NCI-H345 treated with DMSO at 0.1 percent for 48 hours (cell line): ENCODE data around the gene RAB34.
A peak's percentile ranks its signal among the peaks of the same experiment; 100 is the strongest.

ENCODE experiments used
- DNase-seq: peaks from one replicate; lab custom pipeline; 2025; ENCODE audit not compliant: unreplicated experiment; lab: John Stamatoyannopoulos, UW

The RAB34 gene

DNA sequence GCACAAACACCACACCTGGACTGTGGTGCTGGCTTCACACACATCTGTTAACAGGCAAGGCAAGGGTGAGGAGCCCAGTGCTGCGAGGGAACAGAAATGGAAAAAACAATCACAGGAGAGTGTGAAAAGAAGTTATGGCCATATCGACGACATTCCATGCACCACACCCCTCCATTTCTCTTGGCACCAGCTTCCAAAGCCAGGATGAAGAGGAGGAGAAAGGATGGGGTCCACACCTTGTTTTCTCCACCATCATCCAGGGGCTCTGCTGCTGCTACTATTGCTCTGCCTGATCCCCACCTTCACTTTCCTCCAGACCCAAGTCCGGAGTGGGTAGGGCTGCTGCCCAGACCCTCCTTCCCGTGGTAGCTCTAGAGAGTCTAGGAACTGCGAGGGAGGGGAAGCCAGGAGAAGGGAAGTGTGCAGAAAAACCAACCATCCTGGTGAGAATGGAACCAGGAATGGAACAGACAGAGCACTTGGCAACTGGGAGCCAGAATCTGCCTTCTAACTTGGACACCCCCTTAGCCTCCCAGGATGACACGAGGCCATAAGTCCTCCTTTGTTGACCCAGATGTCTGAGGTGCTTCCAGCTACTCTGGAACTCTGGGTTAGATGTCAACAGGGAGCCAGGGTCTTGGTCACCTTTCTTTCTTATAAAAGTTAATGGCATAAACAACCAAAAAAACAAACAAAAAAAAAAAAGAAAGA lies 4.8 kb downstream of the RAB34 start:
- no peak for DNase-seq

DNA sequence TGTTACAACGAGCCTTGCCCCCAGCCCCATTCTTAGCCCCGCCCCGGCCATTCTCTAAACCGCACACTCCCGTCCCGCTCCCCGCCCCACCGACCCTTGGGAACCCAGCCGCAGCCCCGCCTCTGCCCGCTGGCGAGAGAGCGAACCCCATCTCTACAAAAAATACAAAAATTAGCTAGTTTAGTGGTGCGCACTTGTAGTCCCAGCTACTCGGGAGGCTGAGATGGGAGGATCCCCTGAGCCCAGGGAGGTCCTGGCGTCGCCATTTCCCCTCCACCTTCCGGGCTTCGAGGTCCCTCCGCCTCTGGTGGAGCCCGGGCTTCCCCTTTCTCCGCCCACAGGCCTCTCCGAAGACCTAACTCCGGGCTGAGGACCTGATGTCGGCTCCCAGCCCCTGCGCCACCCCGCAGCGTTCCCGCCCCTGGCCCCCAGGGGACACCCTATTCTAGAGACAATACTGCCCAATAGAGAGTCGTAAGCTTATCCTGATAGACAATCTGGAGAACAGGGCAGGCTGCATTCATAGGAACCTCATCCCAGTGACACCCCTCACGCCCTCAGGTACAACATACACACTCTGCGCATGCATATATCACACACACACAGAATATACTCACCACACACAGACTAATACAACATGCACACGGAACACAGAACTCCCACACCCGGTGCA lies 5.5 kb downstream of the RAB34 start:
- peak; percentile 26 for DNase-seq

DNA sequence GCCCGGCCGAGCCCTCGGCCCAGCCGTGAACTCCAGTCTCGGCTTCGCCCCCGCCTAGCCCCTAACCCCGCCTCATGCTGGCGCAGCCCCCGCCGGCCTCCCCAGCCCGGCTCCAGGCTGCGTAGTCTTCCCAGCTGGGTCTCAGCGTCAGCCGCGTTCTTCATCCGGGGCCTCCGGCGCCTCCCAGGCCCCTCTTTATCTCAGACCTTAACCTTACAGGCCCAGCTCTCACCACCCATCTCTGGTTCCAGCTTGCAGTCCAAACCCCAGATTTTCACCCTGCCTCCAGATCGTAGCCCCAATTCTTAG lies 6.0 kb downstream of the RAB34 start, which contains the start of gene PROCA1:
PROCA1 (minus strand) TSS at position 166 of the 309 bp plus-strand sequence. CDS start 228 bp downstream, outside the sequence.
- no peak for DNase-seq

DNA sequence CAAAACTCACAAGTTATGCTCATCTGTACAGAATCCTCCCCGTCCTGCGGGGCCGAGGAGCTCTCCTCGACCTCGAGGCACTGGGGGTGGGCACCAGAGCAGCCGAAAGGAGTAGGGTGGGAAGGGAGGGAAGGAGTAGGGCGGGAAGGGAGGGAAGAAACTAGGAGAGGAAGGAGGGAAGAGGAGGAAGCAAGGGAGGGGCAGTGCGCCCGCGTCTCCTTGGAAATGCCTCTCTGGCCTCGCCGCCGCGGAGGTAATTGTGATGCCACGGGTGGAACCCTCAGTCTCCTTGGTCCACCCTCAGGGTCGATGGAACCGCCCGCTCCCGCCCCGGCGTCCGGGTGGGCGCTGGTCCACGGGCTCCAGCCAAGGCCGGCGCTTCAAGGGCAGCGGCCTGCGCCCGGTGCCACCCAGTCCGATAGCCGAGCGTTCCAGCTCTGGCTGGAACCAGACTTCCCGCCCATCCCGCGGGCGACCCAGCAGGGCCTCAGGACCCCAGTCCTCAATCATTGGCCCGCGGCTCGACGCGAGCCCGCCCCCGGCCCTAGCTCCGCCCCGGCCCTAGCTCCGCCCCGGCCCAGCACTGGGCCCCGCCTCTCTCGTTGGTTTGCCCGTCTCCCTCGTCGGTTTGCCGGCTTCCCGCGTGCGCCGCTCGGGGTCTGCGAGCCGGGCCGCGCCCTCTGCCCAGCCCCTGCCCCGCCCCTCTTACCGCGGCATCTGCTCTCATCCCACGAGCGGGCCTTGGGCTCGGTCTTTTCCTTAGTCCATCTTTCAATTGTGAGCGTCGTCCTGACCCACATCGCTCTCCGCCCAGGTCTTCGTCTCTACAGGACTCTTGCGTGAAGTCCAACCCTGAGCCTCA lies 6.6 kb downstream of the RAB34 start:
- peak; percentile 92 for DNase-seq

DNA sequence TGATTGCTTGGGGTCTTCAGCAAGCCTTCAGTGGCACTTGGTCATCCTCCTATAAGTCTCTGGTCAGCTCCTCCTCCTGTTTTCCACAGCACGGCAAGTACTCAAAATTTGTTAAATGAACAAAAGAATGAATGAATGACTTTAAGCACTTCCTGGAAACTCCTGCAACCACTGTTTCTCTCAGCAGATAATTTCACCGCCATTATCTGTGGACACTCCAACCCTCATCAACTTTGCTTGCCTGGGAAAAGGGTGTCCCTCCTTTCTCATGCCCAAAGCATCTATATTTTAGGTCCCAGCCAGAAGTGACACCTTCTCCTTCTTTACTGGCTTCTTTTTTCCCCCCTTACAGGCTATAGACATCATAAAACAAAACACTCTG lies 10.3 kb downstream of the RAB34 start:
- DNase-seq, result no peak

DNA sequence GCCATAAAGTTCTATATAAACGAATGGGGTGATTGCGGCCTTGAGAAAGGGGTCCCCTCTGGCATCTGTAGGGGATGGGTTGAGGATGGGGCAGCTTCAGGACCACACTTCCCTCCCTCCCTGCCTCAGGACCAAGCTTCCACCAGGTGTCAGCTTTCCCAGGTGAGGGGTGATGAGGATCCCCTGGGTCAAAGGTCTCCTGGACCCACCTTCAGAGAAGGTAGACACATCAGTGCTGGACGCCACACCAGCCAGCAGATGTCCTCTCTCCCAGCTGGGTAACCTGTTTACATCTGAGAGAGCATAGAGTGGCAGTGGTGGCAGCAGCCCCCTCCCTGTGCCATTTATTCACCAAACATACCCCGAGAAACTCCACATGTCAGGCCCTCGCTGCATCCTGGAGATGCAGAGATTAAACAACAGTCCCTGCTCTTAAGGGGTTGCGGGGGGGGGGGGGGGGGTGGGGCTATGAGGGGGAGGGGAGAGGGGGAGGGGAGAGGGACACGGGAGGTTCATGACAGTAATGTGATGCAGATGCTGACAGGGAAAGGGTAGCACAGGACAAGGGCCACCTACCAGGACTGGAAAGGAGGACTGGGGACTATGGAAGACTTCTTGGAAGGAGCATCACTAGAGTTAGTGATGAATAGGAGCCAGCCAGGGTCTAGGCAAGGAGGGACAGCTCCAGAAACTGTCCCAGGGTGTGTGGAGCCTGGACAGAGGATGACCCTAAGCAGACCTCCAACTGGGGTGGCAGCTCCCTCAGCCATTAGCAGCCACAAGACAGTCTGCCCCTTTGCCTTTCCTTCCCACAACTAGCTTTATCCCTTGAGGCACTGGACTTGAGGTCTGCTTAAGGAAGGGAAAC lies 11.0 kb downstream of the RAB34 start:
- no peak for DNase-seq

DNA sequence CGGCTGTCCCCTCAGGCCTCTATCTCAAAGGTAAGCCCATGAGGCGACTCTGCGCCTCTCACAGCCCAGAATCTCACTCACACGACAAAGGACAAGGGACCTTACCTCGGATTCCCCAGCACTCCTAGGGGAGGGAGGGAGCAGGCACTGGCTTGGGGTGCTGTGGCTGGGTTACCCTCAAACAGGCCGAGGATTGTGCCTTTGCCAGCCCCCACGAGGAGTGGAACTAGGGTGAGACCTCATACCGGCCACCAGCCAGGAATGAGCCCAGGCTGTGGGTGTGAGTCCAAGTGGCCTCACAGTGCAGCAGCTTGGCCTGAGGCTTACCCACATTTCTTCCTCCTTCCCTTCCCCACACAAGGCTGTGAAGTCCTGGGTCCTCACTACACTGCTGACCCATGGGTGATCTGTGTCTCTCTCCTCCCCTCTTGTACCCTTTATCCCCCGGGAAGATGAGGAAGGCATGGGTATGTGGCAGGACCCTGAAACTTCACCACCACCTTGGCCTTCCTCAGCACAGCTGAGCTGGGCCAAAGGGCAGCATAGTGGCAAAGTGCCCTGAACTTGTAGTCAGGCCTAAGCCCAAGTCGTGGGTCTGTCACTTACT lies 11.8 kb downstream of the RAB34 start:
- no peak for DNase-seq

DNA sequence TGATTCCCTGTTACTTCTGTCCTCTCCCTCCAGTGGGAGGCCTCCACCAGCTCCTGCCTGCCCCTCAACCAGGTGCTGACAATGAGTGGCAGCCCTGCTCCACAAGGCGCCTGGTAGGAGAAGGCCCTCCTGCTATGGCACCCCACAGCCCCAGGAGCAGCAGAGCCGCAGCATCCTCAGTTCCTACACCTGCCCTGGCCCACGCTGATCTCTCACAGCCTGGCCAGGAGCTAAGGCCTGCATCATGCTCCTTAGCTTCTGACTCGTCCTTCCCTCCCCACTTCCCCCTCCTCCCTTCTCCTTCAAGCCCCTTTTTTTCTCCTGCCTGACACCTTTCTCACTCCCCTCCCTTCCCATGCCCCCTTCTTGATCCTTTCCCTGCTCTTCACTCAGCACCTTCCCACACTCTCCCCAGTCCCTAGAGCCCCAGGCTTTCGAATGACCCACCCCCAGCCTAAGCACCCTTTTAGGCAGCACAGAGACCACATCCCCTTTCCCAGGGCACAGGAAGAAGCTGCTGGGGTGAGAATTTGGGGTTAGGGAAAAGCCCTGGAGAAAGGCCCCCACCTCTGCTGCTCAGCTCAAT lies 12.5 kb downstream of the RAB34 start:
- peak; percentile 20 for DNase-seq

DNA sequence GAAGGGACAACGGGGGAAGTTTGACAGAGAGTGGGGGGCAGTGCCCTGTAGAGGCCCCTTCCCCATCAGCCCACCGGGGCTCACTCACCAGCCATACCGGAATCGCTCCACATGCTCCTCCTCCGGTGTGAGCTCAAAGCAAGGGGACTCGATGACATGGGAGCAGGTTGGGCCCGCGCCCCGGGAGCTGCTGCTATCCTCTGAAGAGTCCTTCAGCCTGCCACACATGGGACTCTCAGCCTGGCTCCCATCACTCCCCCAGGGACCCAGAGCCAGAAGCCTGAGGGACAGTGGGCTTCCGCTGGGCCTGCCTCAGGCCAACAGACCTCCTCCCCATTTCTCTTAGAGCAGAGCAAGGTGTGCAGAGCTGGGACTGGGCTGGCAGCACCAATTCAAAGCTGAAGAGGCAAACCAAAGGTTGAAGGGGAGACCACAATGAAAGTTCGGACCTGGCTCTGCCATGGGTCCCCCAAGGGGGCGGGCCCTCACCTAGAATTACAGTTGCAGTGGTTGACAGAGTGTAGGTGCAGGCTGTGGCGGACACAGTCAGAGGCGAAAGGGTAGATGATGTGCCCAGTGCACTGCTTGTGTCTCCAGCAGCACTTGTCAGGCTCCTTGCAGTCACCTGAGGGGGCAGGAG lies 13.3 kb downstream of the RAB34 start:
- no peak for DNase-seq

DNA sequence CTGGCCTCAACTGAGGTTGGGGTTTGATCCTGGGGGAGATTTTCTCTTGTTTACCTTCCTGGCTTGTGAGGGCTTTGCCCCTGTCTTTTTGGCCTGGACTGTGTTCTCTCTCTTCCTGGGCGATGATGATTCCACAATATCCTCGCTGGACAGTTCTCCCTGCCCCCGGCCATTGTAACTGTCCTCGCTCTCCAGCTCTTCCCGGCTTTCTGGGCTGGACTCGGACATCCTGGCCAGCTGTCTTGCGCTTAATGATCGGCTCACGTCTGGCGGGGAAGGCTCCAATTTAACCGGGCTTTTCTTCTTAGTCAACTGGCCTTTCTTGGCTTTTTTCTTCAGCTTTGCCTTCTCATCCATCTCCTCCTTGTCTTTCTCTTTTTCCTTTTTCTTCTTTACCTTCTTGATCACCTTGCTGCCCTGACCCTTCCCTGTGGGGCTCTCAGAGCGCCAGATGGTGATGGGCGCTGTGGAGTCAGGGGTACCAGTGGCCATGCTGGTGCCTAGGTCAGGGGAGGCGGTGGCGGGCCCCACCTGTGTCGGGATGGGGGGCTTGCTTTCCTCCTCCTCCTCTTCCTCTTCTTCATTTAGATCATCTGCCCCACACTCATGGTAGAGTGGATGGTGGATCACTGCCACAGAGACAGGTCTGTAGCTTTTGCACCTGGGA lies 14.0 kb downstream of the RAB34 start:
- no peak for DNase-seq

DNA sequence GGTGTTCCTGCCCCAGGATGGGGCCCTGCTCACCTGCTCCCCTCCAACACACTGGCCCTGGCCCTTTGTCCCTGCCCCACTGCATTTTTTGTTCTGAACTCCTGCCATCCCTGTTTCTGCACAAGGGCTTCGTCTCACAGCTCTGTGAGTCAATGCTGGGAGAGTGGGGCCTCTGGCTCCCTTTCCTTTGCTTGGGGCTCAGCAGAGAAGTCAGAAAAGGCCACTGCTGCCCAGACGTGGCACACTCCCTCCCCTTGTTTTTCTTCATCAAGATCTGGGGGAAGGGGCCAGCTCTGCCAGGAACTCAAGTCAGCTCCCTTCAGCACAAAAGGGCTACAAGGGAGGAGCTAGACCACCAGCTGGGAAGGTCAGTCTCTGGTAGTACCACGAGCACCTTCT lies 14.9 kb downstream of the RAB34 start:
- DNase-seq, result no peak

DNA sequence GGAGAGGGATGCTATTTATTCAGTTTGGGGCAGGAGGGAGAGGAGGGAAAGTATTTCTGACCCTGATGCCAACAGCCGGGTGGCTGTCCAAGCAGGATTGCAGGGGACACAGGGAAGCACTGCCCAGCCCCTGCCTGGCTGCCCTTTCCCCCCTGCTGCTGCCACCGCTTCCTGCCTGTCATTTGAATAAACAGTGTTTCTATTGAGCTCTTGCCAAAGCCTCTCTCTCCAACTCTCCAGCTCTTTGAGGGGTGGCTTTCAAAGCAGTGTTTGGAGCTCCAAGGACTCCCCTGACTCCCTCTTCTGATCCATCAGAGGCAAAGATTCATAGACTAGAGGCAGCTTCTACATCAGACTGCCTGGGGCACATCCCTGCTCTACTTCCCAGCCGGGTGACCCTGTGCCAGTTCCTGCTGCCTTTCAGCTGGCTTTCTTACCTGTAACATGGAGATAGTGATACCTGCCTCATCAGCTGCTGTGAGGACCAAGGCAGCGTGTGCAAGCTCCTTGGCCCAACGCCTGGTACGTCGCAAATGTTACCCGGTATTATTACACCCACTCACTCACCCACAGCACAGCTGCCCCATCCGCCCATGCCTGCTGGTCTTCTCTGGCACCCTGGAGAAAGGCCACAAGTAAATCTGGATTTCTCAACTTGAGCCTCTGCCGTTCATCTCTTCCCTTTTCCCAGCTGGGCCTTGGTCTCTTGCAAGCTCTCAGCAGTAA lies 15.5 kb downstream of the RAB34 start:
- peak; percentile 66 for DNase-seq

DNA sequence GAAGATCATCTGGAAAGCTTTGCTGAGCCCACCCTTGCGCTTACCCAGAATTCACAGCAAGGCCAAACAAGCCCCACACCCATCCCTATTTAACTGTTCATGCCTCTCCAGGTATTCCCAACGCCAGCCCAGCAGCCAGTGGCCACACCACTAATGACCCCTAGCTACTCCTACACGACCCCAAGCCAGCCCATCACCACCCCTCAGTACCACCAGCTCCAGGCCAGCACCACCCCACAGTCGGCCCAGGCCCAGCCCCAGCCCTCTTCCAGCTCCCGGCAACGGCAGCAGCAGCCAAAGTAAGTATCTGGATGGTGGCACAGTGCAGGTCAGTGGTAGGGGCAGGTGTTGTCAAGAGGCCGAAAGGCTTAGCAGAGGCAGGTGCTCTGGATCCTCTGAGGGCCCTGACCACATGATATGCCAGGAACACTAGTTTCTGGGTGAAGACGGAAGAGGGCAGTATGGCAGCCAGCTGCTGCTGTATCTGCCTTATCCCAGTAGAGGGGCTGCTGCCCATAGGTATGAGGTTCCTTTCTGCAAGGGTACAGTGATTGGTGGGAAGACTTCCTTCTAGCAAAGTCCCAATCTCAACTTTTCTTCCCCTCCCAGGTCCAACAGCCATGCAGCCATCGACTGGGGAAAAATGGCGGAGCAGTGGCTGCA lies 16.7 kb downstream of the RAB34 start:
- no peak for DNase-seq

DNA sequence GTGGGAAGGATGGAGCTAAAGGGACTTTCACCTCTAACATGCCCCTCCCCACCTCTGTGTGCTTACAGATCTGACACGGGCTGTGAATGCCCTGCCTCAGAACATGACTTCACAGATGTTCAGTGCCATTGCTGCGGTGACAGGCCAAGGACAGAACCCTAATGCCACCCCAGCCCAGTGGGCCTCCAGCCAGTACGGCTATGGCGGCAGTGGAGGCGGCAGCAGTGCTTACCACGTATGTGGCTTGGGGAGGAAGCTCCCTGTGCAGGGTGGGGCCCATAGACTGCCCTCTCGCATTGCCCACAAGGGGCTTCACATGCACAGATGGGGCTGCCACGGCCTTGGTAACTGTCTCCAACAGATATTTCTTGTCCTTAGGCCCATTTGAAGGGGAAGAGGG lies 17.4 kb downstream of the RAB34 start:
- DNase-seq, result no peak

DNA sequence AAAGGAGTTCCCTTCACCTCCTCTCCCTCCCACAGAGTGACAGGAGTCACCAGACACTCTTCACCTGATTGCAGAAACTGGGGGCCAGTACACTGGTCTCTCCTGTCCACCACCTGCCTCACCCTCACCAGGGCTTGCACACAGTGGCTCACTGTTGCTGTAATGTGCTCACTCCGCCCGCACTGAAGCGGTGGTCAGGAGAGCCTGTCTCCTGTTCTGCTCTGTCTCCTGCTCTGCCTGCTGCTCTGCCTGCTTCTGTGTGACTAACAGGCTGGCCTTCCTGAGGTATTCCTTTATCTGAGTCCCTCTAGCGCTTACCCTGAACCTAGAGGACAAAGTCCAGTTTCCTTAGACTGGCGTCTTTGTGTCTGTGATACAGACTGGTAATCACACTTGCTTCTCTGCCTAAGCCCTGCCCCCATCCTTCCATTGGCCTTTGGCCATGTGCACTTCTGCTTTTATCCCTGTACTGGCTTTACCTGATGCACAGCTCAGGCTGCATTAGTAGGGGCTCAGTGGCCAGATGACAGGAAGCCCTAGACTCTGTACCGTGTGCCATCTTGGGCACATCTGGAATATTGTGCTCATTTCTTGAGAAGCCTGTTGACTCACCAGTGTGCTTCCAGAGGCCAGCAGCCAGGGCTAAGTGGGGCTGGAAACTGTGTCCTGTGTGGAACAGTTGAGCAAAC lies 19.3 kb downstream of the RAB34 start:
- DNase-seq, result no peak

DNA sequence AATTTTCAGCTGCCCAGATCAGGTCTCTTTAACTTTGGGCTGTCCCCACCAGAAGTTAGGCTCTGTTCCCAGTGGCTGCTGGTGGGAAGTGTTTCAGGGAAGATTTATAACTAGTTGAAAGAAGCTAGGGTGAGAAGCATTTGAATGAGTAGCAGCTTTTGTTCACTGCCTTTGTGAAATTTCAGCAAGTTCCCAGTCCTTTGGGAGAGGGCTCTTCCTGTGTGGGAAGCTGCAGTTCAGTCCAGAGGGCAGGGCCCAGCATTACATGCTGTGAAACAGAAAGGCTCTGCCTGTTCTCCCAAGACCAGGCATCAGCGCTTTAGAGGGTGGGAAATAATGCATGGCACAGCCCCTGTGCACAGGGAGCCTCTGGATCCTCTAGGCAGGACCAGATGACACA lies 23.8 kb downstream of the RAB34 start:
- DNase-seq, result no peak

DNA sequence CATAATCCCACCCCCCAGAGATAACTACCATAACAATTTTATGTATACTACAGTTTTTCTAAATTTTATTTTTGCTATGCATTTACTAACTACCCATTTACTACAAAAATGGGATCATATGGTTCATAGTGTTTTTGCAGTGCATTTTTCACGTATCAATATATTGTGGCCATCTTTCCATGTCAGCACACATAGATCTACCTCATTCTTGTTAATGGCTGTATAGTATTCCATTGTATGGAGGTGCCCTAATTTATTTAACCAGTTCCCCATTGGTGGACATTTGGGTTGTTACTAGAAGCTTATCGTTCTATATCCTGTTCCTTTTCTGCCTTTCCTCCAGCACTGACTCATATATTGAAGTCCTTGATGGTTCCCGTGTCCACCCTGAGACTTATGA lies 28.7 kb downstream of the RAB34 start:
- no peak for DNase-seq
